ENCODE data around the gene LUC7L2.

DNA sequence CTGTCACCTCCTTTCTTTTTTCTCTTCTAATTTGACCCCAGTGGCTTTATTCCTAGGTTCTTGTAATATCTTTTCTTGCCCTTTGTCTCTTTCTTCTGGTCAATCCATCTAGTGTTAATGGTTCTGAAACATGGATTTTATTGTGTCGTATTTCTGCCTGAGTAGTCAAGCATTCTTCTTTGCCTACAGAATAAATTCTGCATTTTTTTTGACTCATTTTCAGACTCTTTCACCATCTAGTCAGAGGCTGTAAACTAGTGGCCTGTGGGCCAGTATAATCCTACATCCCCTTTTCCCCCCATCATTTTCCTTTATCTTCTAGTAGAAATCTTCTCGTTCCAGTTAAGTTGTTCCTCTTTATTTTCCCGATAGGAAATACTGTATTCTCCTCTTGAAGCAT, 29.4 kb downstream of the LUC7L2 start:
- TF ChIP-seq POLR2AphosphoS5 (IDR thresholded peaks at IDR 0.05), result no peak
- no peak for TF ChIP-seq CTCF (IDR thresholded peaks at IDR 0.05)

Measured in breast epithelium (tissue), 3 donors.